HS-27A (cell line): ENCODE results near the gene TBC1D8B.
"Not testable (repeated sequence)": the region's sequence is repeated elsewhere in the genome, so short reads cannot be mapped to it uniquely, and the experiment has no call there.

Source experiments
- DNase-seq: peaks from one replicate; pipeline ENCODE4 v3.0.0-alpha.2; 2012; ENCODE audit warnings: low read depth, missing footprints

TBC1D8B gene

GRCh38 chrX:106802388-106803275, at the start of gene TBC1D8B:
Gene TBC1D8B (plus strand): TSS chrX:106802673. CDS start chrX:106802854, 181 bp downstream.
- DNase-seq = peak; percentile 65

- DNase-seq = not testable (repeated sequence)
These were observed 33.2 kb upstream of the TBC1D8B start for GRCh38 chrX:106769288-106769687.

DNA sequence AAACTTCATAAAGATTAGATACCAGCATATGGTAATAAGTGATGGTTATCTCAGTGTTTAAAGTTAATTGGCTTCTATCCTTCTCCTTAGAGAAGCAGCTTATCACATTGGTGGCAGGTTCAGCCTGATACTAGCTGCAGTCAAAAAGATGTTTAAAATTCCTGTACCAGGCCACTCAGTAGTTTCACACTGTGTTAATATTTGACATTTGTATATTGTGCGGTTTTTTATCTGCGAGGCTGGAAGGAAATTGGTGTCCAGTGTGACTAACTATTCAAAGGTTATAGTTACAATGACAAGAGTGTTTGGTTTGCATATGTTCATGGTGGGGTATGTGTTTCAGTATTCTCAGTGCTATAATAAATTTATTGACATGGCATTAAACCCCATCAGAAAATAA, 27.5 kb upstream of the TBC1D8B start:
- DNase-seq = no peak

DNA sequence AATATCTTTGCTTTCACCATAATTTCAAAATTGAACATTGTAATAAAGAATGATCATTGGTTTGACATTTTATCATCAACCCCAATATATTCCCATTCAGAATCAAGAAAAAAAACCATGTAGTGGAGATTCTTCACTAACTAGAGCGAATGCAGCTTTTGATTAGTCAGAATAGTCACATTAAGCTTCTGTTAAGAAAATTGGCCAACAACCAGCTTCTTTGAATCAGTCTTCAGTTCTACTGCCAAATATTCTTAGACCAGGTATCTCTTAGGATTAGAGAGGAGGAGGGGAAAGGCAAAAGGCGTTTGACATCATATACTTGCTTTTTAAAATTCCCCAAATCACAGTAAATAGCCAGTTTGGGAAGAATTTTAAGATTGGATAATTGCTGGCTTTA, 22.2 kb upstream of the TBC1D8B start:
- DNase-seq = no peak

GRCh38 chrX:106780664-106781377, 21.7 kb upstream of the TBC1D8B start:
- DNase-seq = no peak

DNA sequence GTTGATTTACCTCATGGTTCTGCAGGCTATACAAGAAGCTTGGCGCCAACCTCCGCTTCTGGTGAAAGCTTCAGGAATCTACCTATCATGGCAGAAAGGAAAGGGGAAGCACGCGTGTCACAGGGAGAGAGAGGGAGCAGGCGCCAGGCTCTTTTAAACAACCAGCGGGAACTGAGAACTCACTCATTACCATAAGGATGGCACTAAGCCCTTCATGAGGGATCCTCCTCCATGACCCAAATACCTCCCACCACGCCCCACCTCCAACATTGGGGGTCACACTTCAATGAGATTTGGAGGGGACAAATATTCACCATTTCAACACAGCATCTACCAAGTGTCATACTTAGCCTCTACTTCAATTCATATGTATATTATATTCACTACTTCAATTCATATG, 18.8 kb upstream of the TBC1D8B start:
- DNase-seq = no peak

- DNase-seq = no peak
These were observed 11.0 kb upstream of the TBC1D8B start for GRCh38 chrX:106791495-106791894.

GRCh38 chrX:106802063-106802387, 448 bp upstream of the TBC1D8B start:
- no peak for DNase-seq

DNA sequence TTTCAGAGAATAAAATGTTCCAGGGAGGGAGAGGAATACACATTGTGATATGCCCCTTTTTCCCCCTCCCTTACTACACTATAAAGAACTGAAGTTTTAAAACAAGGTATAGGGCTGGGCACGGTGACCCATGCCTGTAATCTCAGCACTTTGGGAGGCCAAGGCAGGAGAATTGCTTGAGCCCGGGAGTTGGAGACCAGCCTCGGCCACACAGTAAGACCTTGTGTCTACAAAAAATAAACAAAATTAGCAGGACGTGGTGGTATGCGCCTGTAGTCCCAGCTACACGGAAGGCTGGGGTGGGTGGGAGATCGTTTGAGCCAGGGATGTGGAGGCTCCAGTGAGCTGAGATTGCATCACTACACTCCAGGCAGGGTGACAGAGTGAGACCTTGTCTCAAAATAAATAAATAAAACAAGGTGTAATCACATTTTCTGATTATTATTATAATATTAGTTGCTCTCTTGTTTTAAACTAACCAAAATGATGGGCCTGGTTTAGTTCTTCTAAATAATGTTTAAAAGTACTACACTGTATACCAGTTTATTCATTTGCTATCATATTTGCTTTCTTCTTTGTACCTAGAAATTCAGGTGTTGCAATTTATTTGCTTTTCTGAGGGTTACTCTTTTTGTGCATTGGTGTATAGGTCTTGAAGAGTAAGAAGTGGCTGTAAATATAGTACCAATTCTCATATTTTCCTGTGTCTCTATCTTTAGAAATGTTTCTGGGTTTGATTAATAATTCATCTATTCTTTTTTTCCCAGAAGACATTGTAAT, 8.8 kb downstream of the TBC1D8B start:
- DNase-seq = no peak

DNA sequence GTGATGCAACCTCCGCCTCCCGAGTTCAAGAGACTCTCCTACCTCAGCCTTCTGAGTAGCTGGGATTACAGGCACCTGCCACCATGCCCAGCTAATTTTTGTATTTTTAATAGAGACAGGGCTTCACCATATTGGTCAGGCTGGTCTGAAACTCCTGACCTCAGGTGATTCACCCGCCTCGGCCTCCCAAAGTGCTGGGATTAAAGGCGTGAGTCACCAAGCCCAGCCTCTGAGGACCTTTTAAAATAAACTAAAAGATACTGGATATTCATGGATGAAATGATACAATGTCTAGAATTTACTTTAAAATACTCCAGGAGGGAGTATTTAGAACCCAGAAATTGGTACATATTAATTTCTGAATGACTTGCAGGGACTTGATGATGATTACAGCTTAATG, 10.5 kb downstream of the TBC1D8B start:
- not testable (repeated sequence) for DNase-seq

DNA sequence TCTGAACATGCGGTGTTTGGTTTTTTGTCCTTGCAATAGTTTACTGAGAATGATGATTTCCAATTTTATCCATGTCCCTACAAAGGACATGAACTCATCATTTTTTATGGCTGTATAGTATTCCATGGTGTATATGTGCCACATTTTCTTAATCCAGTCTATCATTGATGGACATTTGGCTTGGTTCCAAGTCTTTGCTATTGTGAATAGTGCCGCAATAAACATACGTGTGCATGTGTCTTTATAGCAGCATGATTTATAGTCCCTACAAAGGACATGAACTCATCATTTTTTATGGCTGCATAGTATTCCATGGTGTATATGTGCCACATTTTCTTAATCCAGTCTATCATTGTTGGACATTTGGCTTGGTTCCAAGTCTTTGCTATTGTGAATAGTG, 11.6 kb downstream of the TBC1D8B start:
- DNase-seq = not testable (repeated sequence)

- no peak for DNase-seq
These were observed 60.7 kb downstream of the TBC1D8B start for GRCh38 chrX:106862972-106863688.

- no peak for DNase-seq
These were observed 61.2 kb downstream of the TBC1D8B start for GRCh38 chrX:106863697-106864096.

DNA sequence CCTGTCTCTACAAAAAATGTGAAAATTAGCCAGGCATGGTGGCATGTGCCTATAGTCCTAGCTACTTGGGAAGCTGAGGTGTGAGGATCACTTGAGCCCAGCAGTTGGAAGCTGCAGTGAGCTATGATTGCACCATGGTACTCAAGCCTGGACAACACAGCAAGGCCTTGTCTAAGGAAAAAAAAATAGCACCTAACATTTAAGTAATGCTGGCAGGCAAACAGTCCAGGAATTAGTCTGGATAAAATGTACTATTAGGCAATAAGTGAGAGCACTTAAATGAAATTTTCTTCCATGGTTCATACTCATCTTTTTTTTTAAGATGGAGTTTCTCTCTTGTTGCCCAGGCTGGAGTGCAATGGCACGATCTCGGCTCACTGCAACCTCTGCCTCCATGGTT, 70.3 kb downstream of the TBC1D8B start:
- not testable (repeated sequence) for DNase-seq

GRCh38 chrX:106874075-106874474, 71.6 kb downstream of the TBC1D8B start:
- DNase-seq = no peak

DNA sequence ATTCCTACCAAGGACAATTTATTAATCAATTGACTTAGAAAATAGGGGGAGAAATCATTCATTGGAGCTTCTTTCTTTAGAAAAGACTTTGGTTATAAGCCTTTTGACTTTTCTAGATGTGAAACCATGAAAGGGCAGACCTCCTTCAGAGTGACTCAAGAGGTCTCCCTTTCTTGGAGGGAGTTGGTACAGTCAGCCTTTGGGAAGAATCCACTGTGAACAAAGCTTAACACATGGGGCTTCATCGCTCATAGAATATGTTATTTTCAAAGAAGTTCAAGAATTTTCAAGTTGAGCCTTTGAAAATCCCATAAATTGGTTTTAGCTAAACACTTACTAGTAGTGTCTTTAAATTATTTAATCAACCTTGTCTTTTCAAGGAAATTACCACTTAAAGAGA, 72.7 kb downstream of the TBC1D8B start:
- no peak for DNase-seq

GRCh38 chrX:106889468-106889867, 87.0 kb downstream of the TBC1D8B start:
- no peak for DNase-seq

DNA sequence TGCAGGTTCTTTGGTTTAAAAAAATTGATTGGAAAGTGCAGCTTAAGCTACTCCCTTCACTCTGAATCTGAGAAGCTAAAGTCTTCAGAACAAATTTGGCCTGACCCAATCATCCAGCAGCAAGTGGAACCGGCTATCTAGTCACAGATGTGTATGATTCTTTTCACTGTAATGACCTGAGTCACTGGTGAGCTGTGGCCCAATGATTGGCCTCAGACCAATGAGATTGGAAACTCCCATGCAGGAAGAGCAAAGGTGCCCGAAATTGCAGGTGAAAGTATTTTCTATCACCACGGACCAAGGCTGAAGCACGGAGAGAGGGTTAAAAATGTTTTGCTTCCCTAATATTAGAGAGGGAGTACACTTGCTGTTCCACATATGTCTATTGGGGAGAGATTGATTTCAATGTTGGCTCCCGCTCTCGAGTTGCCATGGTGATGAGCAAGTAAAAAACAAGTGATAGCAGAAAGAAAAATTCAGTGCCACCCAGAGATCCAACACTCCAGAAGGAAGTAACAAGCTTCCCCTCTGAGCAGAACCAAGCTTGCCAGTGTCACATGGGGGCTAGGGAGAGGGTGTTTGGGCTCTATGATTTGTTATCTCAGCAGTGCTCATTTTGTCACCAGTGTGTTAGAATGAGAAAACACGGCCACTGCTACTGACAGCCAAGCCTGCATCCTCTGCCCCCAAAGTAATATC, 89.4 kb downstream of the TBC1D8B start:
- no peak for DNase-seq

DNA sequence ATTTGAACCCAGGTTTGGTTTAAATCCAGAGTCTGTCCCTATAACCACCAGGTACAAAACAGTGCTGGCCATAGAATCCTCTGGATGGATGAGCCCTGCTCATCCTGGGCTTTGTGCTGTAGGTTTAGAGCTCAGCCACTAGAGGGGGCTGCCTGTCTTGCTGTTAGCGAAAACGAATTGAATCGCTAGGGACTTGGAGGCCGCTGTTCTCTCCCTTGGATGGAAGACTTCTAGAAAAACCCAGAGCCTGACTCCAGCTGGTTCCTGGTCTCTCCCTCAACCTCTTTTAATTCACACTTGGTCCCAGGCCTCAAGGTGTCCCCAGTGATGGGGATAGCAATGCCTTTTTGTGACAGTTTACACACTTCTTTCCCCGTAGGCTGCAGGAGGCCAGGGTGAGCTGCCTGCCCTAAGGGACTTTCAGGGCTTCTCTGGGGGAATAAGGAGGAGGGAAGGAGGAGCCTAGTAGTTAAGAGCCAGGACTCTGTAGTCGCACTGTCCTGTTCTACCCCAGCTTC, 92.0 kb downstream of the TBC1D8B start:
- peak; percentile 47 for DNase-seq

- peak; percentile 49 for DNase-seq
These were observed 92.5 kb downstream of the TBC1D8B start for GRCh38 chrX:106894978-106895452.

DNA sequence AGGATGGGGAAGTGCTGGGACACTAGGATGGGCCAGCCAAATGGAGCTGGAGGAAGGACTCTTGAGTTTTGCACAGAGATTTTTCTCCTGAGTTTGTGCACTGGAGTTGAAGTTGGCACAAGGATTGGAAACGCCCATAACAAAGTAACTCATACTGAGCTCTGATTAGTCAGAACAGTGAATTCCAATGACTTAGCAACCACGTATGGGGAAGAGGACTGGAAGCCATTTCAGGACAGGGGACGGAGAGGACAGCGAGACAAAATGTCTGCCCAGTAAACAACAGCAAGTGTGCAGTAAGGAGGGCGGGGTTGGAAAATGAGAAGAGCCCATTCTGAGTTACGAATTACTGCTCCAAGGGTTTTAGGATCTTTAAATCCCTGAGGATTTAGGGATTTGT, 94.8 kb downstream of the TBC1D8B start:
- DNase-seq = peak; percentile 34
